ENCODE results near the gene DCST2.
A peak's percentile ranks its signal among the peaks of the same experiment; 100 is the strongest.

Gene DCST2

DNA sequence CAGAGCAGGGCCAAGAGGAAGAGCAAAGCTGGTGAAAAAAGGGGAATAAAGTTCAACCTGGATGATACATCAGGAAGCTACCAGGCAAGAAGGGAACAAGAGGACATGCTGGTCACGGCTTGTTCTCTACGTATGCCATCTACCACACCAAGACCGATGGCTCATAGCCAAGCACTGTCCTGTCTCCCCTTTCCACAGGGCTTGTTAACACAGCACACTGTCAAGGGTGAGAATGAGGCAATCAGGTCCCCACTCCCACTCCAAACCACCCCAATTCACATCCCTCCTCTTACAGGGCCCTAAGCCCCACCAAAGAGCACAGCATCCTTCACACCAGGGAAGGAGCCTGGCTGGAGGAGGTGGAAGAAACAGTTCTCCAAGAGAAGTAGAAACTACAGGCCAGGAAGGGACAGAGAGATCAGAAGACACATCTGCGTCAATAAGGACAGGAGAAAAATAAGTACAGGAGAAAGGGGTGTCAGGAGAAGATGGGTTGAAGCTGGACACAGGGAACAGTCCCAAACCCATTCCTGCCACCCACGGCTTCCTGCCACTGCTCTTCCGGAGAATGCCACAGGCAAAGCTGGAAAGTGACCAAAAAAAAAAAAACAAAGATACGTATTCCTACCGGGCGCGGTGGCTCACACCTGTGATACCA is 62.1 kb downstream of the DCST2 start:
- H3K27ac ChIP-seq: peak overlapping the region; percentile 95 to 97
- H3K36me3 ChIP-seq: peaks cover 17 to 33% (median 18%) of the 10 kb centered on the region in 3 donors
- peaks cover 0 to 64% (median 54%) of the 10 kb centered on the region in 4 donors for H3K4me1 ChIP-seq
- DNase-seq: peak in 1 of 2 donors; percentile 61
- H3K4me3 ChIP-seq: peak overlapping the region; percentile 68 to 76
- TF ChIP-seq, protein P1, sequence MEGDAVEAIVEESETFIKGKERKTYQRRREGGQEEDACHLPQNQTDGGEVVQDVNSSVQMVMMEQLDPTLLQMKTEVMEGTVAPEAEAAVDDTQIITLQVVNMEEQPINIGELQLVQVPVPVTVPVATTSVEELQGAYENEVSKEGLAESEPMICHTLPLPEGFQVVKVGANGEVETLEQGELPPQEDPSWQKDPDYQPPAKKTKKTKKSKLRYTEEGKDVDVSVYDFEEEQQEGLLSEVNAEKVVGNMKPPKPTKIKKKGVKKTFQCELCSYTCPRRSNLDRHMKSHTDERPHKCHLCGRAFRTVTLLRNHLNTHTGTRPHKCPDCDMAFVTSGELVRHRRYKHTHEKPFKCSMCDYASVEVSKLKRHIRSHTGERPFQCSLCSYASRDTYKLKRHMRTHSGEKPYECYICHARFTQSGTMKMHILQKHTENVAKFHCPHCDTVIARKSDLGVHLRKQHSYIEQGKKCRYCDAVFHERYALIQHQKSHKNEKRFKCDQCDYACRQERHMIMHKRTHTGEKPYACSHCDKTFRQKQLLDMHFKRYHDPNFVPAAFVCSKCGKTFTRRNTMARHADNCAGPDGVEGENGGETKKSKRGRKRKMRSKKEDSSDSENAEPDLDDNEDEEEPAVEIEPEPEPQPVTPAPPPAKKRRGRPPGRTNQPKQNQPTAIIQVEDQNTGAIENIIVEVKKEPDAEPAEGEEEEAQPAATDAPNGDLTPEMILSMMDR (IDR thresholded peaks at IDR 0.05): no peak
- no peaks in the 10 kb centered on the region for H3K9me3 ChIP-seq
- intact Hi-C loops (cut with DNase I; ENCODE audit: low total_unique reads): no loop called here
- no peaks in the 10 kb centered on the region for H3K27me3 ChIP-seq

DNA sequence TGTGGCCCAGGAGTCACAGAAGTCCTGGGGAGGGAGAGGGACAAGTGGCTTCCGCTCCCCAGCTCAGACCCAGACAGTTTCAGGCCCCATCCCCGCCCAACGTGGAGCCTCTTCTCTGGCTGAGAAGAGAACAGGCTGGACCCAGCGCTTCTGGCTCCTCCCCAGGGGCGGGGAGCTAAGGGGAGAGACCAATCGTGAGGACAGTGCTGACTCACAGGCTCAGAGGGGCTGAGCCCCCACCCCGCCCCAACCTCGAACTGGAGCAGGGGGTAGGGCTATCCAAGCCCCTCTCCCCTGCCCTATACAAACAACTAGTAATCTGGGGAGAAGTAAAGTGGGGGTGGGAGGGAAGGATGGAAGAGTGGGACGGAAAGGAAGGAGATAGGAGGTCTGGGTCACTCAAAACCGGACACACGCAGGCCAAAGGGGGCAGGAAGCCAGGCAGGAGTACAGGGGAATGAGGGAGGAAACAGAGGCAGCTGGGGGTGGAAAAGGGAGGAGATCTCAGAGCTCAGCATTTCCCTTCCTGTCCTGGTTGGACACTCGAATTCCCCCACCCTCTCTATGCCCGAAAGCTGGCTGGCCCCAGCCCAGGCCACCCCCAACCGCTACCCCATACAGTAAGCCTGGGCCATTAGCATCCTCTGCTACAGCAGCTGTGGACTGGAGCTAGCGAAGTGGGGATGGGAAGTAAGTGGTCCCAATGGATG is 62.8 kb downstream of the DCST2 start, which contains the start of gene SHC1:
TSS of gene SHC1 (minus strand) at position 117 of the 710 bp plus-strand sequence. CDS start 221 bp downstream, outside the sequence.
- Histone ChIP-seq H3K4me3 (peak within 1 kb of the TSS; percentile 45 to 76), H3K36me3 (peaks cover 23 to 40% (median 25%) of the 10 kb centered on the region in 3 donors), H3K4me1 (peaks cover 0 to 57% (median 49%) of the 10 kb centered on the region in 4 donors), H3K27me3 (no peaks in the 10 kb centered on the region), H3K9me3 (no peaks in the 10 kb centered on the region), H3K27ac (peak within 1 kb of the TSS; percentile 95 to 97)
- TF ChIP-seq, protein P1 (IDR thresholded peaks at IDR 0.05): no peak
- DNase-seq: peak; percentile 95 to 98
- intact Hi-C loops (cut with DNase I; ENCODE audit: low total_unique reads): no loop called here

DNA sequence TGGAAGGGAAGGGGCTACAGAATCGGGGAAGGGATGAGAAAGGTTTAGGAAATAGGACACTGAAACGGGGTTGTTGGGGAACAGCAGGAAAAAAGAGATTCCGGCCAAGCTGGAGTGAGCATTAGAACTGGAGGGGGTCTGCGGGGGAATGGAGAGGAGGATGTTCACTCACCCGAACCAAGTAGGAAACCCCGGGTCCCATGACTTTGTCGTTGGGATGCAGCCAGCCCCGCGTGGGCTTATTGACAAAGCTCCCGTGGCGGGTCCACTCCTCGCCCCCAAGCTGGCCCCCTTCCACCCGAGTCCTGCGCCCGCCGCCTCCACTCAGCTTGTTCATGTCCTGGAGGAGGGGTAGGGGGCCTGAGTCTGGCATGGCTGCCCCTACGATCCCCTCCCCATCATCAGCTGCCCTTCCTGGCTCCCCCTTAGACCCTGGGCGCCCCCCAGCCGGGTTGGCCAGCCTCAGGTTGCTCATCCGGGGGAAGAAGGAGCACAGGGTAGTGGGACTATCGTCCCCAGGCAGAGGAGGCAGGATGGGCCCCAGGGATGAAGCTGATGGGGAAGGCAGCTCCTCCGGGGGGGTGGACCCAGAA is 63.6 kb downstream of the DCST2 start:
- Histone ChIP-seq H3K9me3 (no peaks in the 10 kb centered on the region), H3K27me3 (no peaks in the 10 kb centered on the region), H3K4me3 (peak overlapping the region; percentile 45 to 76), H3K27ac (peak overlapping the region; percentile 95 to 97), H3K4me1 (peaks cover 0 to 54% (median 50%) of the 10 kb centered on the region in 4 donors), H3K36me3 (peaks cover 32 to 48% (median 34%) of the 10 kb centered on the region in 3 donors)
- intact Hi-C loops (cut with DNase I; ENCODE audit: low total_unique reads): no loop called here
- TF ChIP-seq, protein P1 (IDR thresholded peaks at IDR 0.05): no peak
- peak in 1 of 2 donors; percentile 75 for DNase-seq

DNA sequence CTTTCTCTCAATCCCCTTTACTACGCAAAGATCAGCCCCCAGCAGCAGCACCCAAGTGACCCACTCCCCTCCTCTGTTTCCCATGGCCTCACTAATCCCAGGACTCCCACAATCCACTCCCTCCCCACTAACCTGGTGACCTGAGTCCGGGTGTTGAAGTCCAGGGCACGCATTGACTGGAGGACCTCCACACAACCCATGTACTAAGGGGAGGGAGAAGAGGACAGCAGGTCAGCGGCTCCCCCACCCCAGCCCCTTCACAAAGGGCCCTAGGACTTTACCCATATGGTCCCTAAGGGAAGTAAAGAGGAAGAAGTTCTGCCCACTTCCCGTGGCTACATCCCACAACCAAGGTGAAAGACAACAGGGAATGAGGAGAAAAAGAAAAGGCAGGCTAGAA is 64.3 kb downstream of the DCST2 start:
- H3K4me1 ChIP-seq: peaks cover 0 to 54% (median 50%) of the 10 kb centered on the region in 4 donors
- peaks cover 36 to 55% (median 40%) of the 10 kb centered on the region in 3 donors for H3K36me3 ChIP-seq
- H3K9me3 ChIP-seq: no peaks in the 10 kb centered on the region
- intact Hi-C loops (cut with DNase I; ENCODE audit: low total_unique reads): no loop called here
- TF ChIP-seq, protein P1 (IDR thresholded peaks at IDR 0.05): no peak
- no peak for DNase-seq
- peak overlapping the region; percentile 95 to 97 for H3K27ac ChIP-seq
- H3K27me3 ChIP-seq: no peaks in the 10 kb centered on the region
- H3K4me3 ChIP-seq: peak overlapping the region in 1 of 2 donors; percentile 76

DNA sequence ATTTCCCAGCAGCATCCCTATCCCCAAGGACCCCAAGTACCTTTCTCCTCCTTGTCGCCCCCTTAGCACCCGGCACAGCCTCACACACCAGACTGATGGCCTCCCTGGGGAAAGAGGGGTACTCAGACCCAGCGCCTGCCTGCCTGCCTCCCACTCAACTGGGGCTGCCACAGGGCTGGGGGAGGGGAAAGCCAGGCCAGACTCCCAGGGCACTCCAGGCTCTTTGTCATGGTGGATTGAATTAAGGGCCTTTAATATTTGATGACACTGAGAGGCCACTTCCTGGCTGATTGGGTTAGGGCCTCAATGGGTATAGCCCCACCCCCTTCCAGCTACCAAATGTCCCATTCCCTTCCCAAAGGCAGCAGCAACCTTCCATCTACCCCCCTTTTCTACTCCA is 64.8 kb downstream of the DCST2 start:
- H3K4me3 ChIP-seq: peak overlapping the region in 1 of 2 donors; percentile 76
- no peaks in the 10 kb centered on the region for H3K27me3 ChIP-seq
- peak overlapping the region; percentile 95 to 97 for H3K27ac ChIP-seq
- H3K9me3 ChIP-seq: no peaks in the 10 kb centered on the region
- H3K36me3 ChIP-seq: peaks cover 36 to 60% (median 45%) of the 10 kb centered on the region in 3 donors
- intact Hi-C loops (cut with DNase I; ENCODE audit: low total_unique reads): no loop called here
- peaks cover 0 to 55% (median 50%) of the 10 kb centered on the region in 4 donors for H3K4me1 ChIP-seq
- TF ChIP-seq, protein P1 (IDR thresholded peaks at IDR 0.05): no peak
- DNase-seq: no peak

Measured in tibial artery (tissue), 4 donors.